Mononuclear cell (primary cell): ENCODE measurements around the gene GRIN3B. TPM values are rescaled to one million over a fixed set of nuclear protein-coding genes. Genes with fewer than 3 reads are reported as not detected.

Source experiments
- H3K27me3 ChIP-seq: 2 replicates; pipeline ENCODE4 v1.6.0; 2011; ENCODE audit warnings: low read length, control low read depth; ENCODE audit not compliant: insufficient read depth
- H3K4me1 ChIP-seq: 2 replicates; pipeline ENCODE4 v1.5.1; 2011; ENCODE audit warnings: mild to moderate bottlenecking, low read length, control low read depth; ENCODE audit not compliant: insufficient read depth
- H3K4me3 ChIP-seq: 2 replicates; pipeline ENCODE4 v1.5.1; 2011; ENCODE audit warnings: mild to moderate bottlenecking, low read length, moderate library complexity
- H3K9me3 ChIP-seq: 2 replicates; pipeline ENCODE4 v1.5.1; 2011; ENCODE audit warnings: low read depth, mild to moderate bottlenecking, control low read depth, low read length
- total RNA-seq: library from RNA; depleted of rRNA; stranded (reverse); fragments of >200 nt; gene quantifications from one replicate; pipeline ENCODE4 v1.2.3, GENCODE V29; 2012

GRIN3B gene
- total RNA-seq, 1 donor: 0.21 TPM

- Histone ChIP-seq H3K4me1 (peaks cover 48% of the 10 kb centered on the region), H3K9me3 (no peaks in the 10 kb centered on the region), H3K27me3 (no peaks in the 10 kb centered on the region), H3K4me3 (no peak overlapping the region)
These were observed 42.7 kb downstream of the GRIN3B start for GRCh38 chr19:1042689-1043511.

- Histone ChIP-seq H3K4me3 (no peak overlapping the region), H3K4me1 (peaks cover 28% of the 10 kb centered on the region), H3K27me3 (no peaks in the 10 kb centered on the region), H3K9me3 (no peaks in the 10 kb centered on the region)
These were observed 45.0 kb downstream of the GRIN3B start for GRCh38 chr19:1045247-1045603.

- Histone ChIP-seq H3K4me1 (peaks cover 18% of the 10 kb centered on the region), H3K9me3 (no peaks in the 10 kb centered on the region), H3K4me3 (no peak overlapping the region), H3K27me3 (no peaks in the 10 kb centered on the region)
These were observed 46.0 kb downstream of the GRIN3B start for GRCh38 chr19:1046117-1046626.

GRCh38 chr19:1046836-1047695 lies 46.8 kb downstream of the GRIN3B start:
- Histone ChIP-seq H3K4me3 (no peak overlapping the region), H3K4me1 (peaks cover 9% of the 10 kb centered on the region), H3K9me3 (no peaks in the 10 kb centered on the region), H3K27me3 (no peaks in the 10 kb centered on the region)

- Histone ChIP-seq H3K9me3 (no peaks in the 10 kb centered on the region), H3K4me1 (peaks cover 6% of the 10 kb centered on the region), H3K4me3 (no peak overlapping the region), H3K27me3 (no peaks in the 10 kb centered on the region)
These were observed 47.5 kb downstream of the GRIN3B start for GRCh38 chr19:1047696-1048147.

- Histone ChIP-seq H3K27me3 (no peaks in the 10 kb centered on the region), H3K9me3 (no peaks in the 10 kb centered on the region), H3K4me1 (peaks cover 6% of the 10 kb centered on the region), H3K4me3 (no peak overlapping the region)
These were observed 48.9 kb downstream of the GRIN3B start for GRCh38 chr19:1049106-1049505.

- Histone ChIP-seq H3K27me3 (no peaks in the 10 kb centered on the region), H3K9me3 (no peaks in the 10 kb centered on the region), H3K4me1 (peaks cover 6% of the 10 kb centered on the region), H3K4me3 (no peak overlapping the region)
These were observed 49.6 kb downstream of the GRIN3B start for GRCh38 chr19:1049800-1050199.

GRCh38 chr19:1050989-1051788 lies 51.0 kb downstream of the GRIN3B start:
- Histone ChIP-seq H3K4me1 (peaks cover 6% of the 10 kb centered on the region), H3K9me3 (no peaks in the 10 kb centered on the region), H3K4me3 (no peak overlapping the region), H3K27me3 (no peaks in the 10 kb centered on the region)

- H3K9me3 ChIP-seq: no peaks in the 10 kb centered on the region
- H3K4me3 ChIP-seq: no peak overlapping the region
- H3K4me1 ChIP-seq: peaks cover 4% of the 10 kb centered on the region
- no peaks in the 10 kb centered on the region for H3K27me3 ChIP-seq
These were observed 51.6 kb downstream of the GRIN3B start for GRCh38 chr19:1051791-1052190.

- no peak overlapping the region for H3K4me3 ChIP-seq
- H3K9me3 ChIP-seq: no peaks in the 10 kb centered on the region
- H3K4me1 ChIP-seq: no peaks in the 10 kb centered on the region
- H3K27me3 ChIP-seq: no peaks in the 10 kb centered on the region
These were observed 52.2 kb downstream of the GRIN3B start for GRCh38 chr19:1052349-1052975.

- Histone ChIP-seq H3K4me1 (no peaks in the 10 kb centered on the region), H3K4me3 (no peak overlapping the region), H3K9me3 (no peaks in the 10 kb centered on the region), H3K27me3 (no peaks in the 10 kb centered on the region)
These were observed 53.2 kb downstream of the GRIN3B start for GRCh38 chr19:1053176-1054101.

GRCh38 chr19:1054102-1055027 lies 54.1 kb downstream of the GRIN3B start:
- Histone ChIP-seq H3K4me3 (no peak overlapping the region), H3K27me3 (no peaks in the 10 kb centered on the region), H3K4me1 (no peaks in the 10 kb centered on the region), H3K9me3 (no peaks in the 10 kb centered on the region)

GRCh38 chr19:1055028-1055425 lies 54.8 kb downstream of the GRIN3B start:
- Histone ChIP-seq H3K27me3 (no peaks in the 10 kb centered on the region), H3K4me1 (no peaks in the 10 kb centered on the region), H3K9me3 (no peaks in the 10 kb centered on the region), H3K4me3 (no peak overlapping the region)
